ENCODE measurements around the gene P3H2. TPM values are rescaled to one million over a fixed set of nuclear protein-coding genes. Genes with fewer than 3 reads are reported as not detected.

P3H2 gene
- total and polyA plus RNA-seq, 2 of the 4 experiments (the other 2 are of a cell fraction) = 54.7 to 64.3 TPM

GRCh38 chr3:190003681-190004123 lies 117.0 kb downstream of the P3H2 start:
- WGBS, 2 experiments (ENCODE audit: extremely low coverage in 2 of 2, insufficient read length in 1 of 2) = 0% methylated on average over 1 of the region's 3 CpGs; no CpG with 5 or more reads in 1 of the 2 experiments
- in situ Hi-C loops (cut with MboI; ENCODE audit: low sequenced_read_pairs) (no loop called here), dilution Hi-C loops (cut with HindIII; ENCODE audit: low sequenced_read_pairs, unreplicated experiment) (no loop called here), intact Hi-C loops (cut with micrococcal nuclease) (loop anchor here (2.0 kb wide), 1 partner anchor 15 kb away; no protein-coding TSS in a partner anchor)
- DNase-seq (peak; percentile 75), ATAC-seq (ENCODE audit: low read depth) (peak; percentile 79)
- no peak for TF ChIP-seq NFE2L2 (IDR thresholded peaks at IDR 0.05; ENCODE audit: low read depth, low read length)
- peak; percentile 12; the same call in 1 of the 2 replicates for TF ChIP-seq FOS (IDR thresholded peaks at IDR 0.05; ENCODE audit: low read depth, low read length)
- H2AK9ac ChIP-seq (replicated peaks; ENCODE audit: low read depth, low read length, poor library complexity) = no peak overlapping the region
- 0 out of 2 replicates have a peak overlapping the region, but pooled peaks have one; percentile 50 for H3K14ac ChIP-seq (replicated peaks; ENCODE audit: low read depth, low read length)
- no peak overlapping the region for H3K4me3 ChIP-seq (ENCODE audit: insufficient read depth, low read depth, low read length)
- H3K27me3 ChIP-seq (ENCODE audit: control insufficient read depth, insufficient read depth, low read length) = no peaks in the 10 kb centered on the region
- CTCF ChIA-PET = no interaction called here
- peaks cover 5% of the 10 kb centered on the region; the same call in 1 of the 2 replicates for H3K9me1 ChIP-seq (ENCODE audit: insufficient read depth, low read length)
- BruUV-seq (replicated peaks) = no TSS peak
- H3K4ac ChIP-seq (ENCODE audit: low read depth, low read length) = peak overlapping the region; percentile 75
- H3K56ac ChIP-seq (ENCODE audit: extremely low read depth, insufficient read depth, low read length) = no peak overlapping the region
- H2BK15ac ChIP-seq (ENCODE audit: low read depth, low read length) = peak overlapping the region; percentile 63; the same call in 2 of the 3 replicates
- H3K18ac ChIP-seq (ENCODE audit: low read depth, low read length) = peak overlapping the region; percentile 97; the same call in 1 of the 2 replicates
- H2AK5ac ChIP-seq (ENCODE audit: low read depth, low read length) = peak overlapping the region; percentile 57
- H2BK120ac ChIP-seq (ENCODE audit: low read depth, low read length) = peak overlapping the region; percentile 78
- H4K91ac ChIP-seq (ENCODE audit: insufficient read depth, low read depth, low read length) = peak overlapping the region; percentile 71
- H4K20me1 ChIP-seq (ENCODE audit: insufficient read depth, low read length) = no peaks in the 10 kb centered on the region; the same call in 1 of the 2 replicates
- no peaks in the 10 kb centered on the region for H3K36me3 ChIP-seq (ENCODE audit: control insufficient read depth, insufficient read depth, low read length)
- H3K4me1 ChIP-seq (ENCODE audit: control insufficient read depth, insufficient read depth, low read length) = peaks cover 13% of the 10 kb centered on the region
- H4K5ac ChIP-seq (ENCODE audit: low read depth, low read length) = peak overlapping the region; percentile 93; the same call in 1 of the 2 replicates
- peak overlapping the region; percentile 46 for H3K27ac ChIP-seq (ENCODE audit: insufficient read depth, low read length)
- no peak overlapping the region for H3K23ac ChIP-seq (ENCODE audit: low read depth, low read length)
- H3K4me2 ChIP-seq (ENCODE audit: low read depth, low read length) = peak overlapping the region; percentile 93
- POLR2A ChIA-PET (ENCODE audit: unreplicated experiment) = no interaction called here
- H3K9me3 ChIP-seq (ENCODE audit: control insufficient read depth, insufficient read depth, low read length) = no peaks in the 10 kb centered on the region
- H2BK20ac ChIP-seq (ENCODE audit: low read depth, low read length) = peak overlapping the region; percentile 79
- peak overlapping the region in 1 of 2 experiments; percentile 56; a peak in 2 of 4 replicates for H4K8ac ChIP-seq (ENCODE audit: low read depth in 2 of 2, low read length in 2 of 2)
- H3K79me1 ChIP-seq (ENCODE audit: low read depth in 1 of 2, low read length in 2 of 2) = peaks cover 4 to 29% of the 10 kb centered on the region in 2 experiments; a peak in 2 of 4 replicates
- no peak overlapping the region for H2AFZ ChIP-seq (replicated peaks; ENCODE audit: low read length, poor library complexity)
- no peak overlapping the region for H3K9ac ChIP-seq (ENCODE audit: low read depth, low read length)
- peak overlapping the region; percentile 93 for H2BK5ac ChIP-seq (ENCODE audit: low read depth, low read length, poor library complexity, severe bottlenecking)

Measured in IMR-90 (cell line).